Karpas-422 (cell line): Measurements from ENCODE around the gene FARS2. TPM values are rescaled to one million over a fixed set of nuclear protein-coding genes. Genes with fewer than 3 reads are reported as not detected.

Experiments used
- DNase-seq: peaks from one replicate; pipeline ENCODE4 v3.0.0-alpha.2; 2015
- H2AFZ ChIP-seq: fragments of 200-600 bp; sonication (generic); 2 replicates; pipeline ENCODE4 v1.6.1; 2014; ENCODE audit warnings: antibody characterized with exemption, low read length, mixed read lengths
- H3K27ac ChIP-seq: fragments of 200-600 bp; sonication (generic); 2 replicates; pipeline ENCODE4 v1.5.1; 2014; ENCODE audit warnings: mild to moderate bottlenecking, low read length, moderate library complexity
- H3K27me3 ChIP-seq: fragments of 200-600 bp; sonication (generic); 2 replicates; pipeline ENCODE4 v1.6.1; 2014; ENCODE audit warnings: low read length, mixed read lengths
- H3K36me3 ChIP-seq: fragments of 200-600 bp; sonication (generic); 2 replicates; pipeline ENCODE4 v1.6.1; 2014; ENCODE audit warnings: low read length, mixed read lengths; ENCODE audit not compliant: insufficient read depth
- H3K4me1 ChIP-seq: fragments of 200-600 bp; sonication (generic); 2 replicates; pipeline ENCODE4 v1.6.1; 2014; ENCODE audit warnings: mild to moderate bottlenecking, low read length, mixed read lengths
- H3K4me2 ChIP-seq: fragments of 200-600 bp; sonication (generic); 2 replicates; pipeline ENCODE4 v1.6.1; 2014; ENCODE audit warnings: low read length, low read depth, mild to moderate bottlenecking; ENCODE audit not compliant: poor library complexity, severe bottlenecking
- H3K4me3 ChIP-seq: fragments of 200-600 bp; sonication (generic); 2 replicates; pipeline ENCODE4 v1.5.1; 2014; ENCODE audit warnings: mild to moderate bottlenecking, antibody characterized with exemption, low read length, mixed read lengths
- H3K79me2 ChIP-seq: fragments of 200-600 bp; sonication (generic); 2 replicates; pipeline ENCODE4 v1.6.1; 2014; ENCODE audit warnings: mild to moderate bottlenecking, low read length, mixed read lengths
- H3K9ac ChIP-seq: fragments of 200-600 bp; sonication (generic); 2 replicates; pipeline ENCODE4 v1.6.0; 2014; ENCODE audit warnings: low read length
- H3K9me2 ChIP-seq: fragments of 200-600 bp; sonication (generic), shearing (Covaris generic); replicated peaks from 2 replicates; pipeline ENCODE4 v1.6.0; 2014; ENCODE audit warnings: mild to moderate bottlenecking, low read length, moderate library complexity; ENCODE audit not compliant: insufficient read depth
- H3K9me3 ChIP-seq: fragments of 300-700, 200-600 bp; sonication (generic); 2 replicates; pipeline ENCODE4 v1.6.1; 2014; ENCODE audit warnings: low read length, mixed read lengths
- H4K20me1 ChIP-seq: fragments of 200-600 bp; sonication (generic); 2 replicates; pipeline ENCODE4 v1.6.1; 2014; ENCODE audit warnings: mild to moderate bottlenecking, antibody characterized with exemption, low read length, low read depth; ENCODE audit not compliant: insufficient read depth
- total RNA-seq: library from RNA; depleted of rRNA; stranded (reverse); fragments of >200 nt; shearing (Covaris generic); gene quantifications from 2 replicates; pipeline ENCODE4 v1.2.3, GENCODE V29; 2014; ENCODE audit warnings: low replicate concordance

FARS2 gene
- total RNA-seq, 1 experiment from 2014 or later, result 9.0 TPM

- Histone ChIP-seq H2AFZ (no peak overlapping the region), H3K4me2 (no peak overlapping the region), H3K27me3 (no peaks in the 10 kb centered on the region), H3K36me3 (no peaks in the 10 kb centered on the region), H3K9me3 (no peaks in the 10 kb centered on the region), H3K9me2 (no peaks in the 10 kb centered on the region), H3K4me3 (no peak overlapping the region), H3K79me2 (no peaks in the 10 kb centered on the region), H4K20me1 (no peaks in the 10 kb centered on the region), H3K9ac (no peak overlapping the region), H3K27ac (no peak overlapping the region), H3K4me1 (peaks cover 22% of the 10 kb centered on the region)
- DNase-seq, result no peak
These were observed 411.9 kb downstream of the FARS2 start for GRCh38 chr6:5673019-5673790.

DNA sequence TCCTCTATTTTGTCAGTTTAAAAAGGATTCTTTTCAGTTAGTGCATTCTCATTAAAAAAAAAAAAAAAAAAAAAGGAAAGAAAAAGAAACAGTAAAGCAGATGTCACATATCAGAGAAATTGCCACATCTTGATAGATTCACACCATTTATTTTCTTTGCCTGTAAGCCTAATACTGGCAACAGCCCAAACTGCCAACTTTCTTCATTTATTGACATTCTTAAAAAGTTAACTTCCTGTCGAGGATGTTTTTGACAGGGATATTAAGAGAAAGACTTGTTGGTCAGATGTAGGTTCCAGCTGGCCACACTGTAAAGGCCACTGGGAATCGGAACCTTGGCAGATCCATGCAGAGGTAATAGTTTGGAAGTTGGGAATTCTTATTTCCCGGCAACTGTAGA, 412.8 kb downstream of the FARS2 start:
- H3K9me3 ChIP-seq, result no peaks in the 10 kb centered on the region
- no peak overlapping the region for H3K9ac ChIP-seq
- no peaks in the 10 kb centered on the region for H4K20me1 ChIP-seq
- H3K9me2 ChIP-seq, result no peaks in the 10 kb centered on the region
- H3K4me2 ChIP-seq, result no peak overlapping the region
- no peak overlapping the region for H2AFZ ChIP-seq
- DNase-seq, result no peak
- no peaks in the 10 kb centered on the region for H3K79me2 ChIP-seq
- H3K4me3 ChIP-seq, result no peak overlapping the region
- no peaks in the 10 kb centered on the region for H3K27me3 ChIP-seq
- H3K4me1 ChIP-seq, result peaks cover 22% of the 10 kb centered on the region
- no peak overlapping the region for H3K27ac ChIP-seq
- no peaks in the 10 kb centered on the region for H3K36me3 ChIP-seq

- Histone ChIP-seq H4K20me1 (no peaks in the 10 kb centered on the region), H3K9me2 (no peaks in the 10 kb centered on the region), H3K36me3 (no peaks in the 10 kb centered on the region), H3K4me1 (peaks cover 22% of the 10 kb centered on the region), H2AFZ (no peak overlapping the region), H3K4me3 (no peak overlapping the region), H3K9ac (no peak overlapping the region), H3K4me2 (no peak overlapping the region), H3K27me3 (no peaks in the 10 kb centered on the region), H3K9me3 (no peaks in the 10 kb centered on the region), H3K79me2 (no peaks in the 10 kb centered on the region), H3K27ac (no peak overlapping the region)
- no peak for DNase-seq
These were observed 413.4 kb downstream of the FARS2 start for GRCh38 chr6:5674721-5675120.

DNA sequence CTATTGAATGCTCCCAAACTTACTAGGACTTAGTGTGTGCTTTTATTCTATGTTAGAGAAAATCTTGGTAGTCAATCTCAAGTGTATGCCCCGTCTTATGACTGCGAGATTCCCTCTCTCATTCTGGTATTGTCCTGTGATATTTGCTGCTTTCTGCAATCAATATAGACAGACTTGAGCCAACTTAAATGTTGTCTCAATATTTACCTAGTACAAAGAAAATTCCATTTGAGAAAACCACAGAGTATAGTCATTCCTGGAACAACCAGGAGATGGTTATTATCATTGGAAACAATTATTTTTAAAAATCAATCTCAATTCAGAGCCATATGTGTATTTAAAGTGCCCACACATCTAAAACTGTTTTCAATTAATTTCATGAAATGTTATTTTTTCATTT, 415.4 kb downstream of the FARS2 start:
- Histone ChIP-seq H3K4me2 (no peak overlapping the region), H2AFZ (no peak overlapping the region), H3K9ac (no peak overlapping the region), H3K27me3 (no peaks in the 10 kb centered on the region), H3K9me3 (no peaks in the 10 kb centered on the region), H3K79me2 (no peaks in the 10 kb centered on the region), H3K9me2 (no peaks in the 10 kb centered on the region), H3K4me1 (peaks cover 3% of the 10 kb centered on the region), H3K4me3 (no peak overlapping the region), H4K20me1 (no peaks in the 10 kb centered on the region), H3K27ac (no peak overlapping the region), H3K36me3 (no peaks in the 10 kb centered on the region)
- no peak for DNase-seq

DNA sequence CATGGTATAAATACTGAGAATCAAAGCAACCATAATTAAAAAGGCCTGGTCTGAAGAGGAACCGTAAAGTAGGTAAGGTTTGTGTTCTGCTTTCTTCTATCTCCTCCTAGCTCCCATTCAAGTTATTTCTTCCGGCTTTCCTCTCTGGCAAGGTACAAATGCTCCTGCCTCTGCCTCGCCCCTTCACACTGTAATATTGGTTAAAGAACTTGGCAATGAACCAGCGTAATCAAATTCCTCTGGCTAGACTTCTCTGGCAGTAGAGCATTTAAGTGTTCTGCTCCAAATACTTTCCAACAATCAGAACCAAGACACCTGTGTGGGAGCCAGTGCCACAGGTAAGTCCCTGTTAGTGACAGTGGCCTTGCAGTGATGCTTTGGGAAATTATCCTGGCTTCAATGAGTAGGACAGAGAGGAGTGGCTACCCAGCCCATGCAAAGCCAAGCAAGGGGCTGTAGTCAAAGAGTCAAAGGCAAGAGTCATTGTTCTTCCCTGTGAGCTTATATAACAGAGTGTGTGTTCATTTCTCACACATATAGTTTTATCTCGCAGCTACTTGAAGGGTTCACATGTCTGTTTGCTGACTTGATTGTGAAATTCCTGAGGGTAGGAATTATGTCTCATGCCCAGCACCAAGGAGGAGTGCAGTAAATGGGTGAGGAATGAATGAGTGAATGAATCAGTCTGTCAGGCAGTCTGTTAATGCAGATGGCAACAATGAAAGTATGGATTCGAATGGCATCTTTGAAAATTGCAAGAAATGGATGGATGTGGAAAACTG, 416.1 kb downstream of the FARS2 start:
- no peaks in the 10 kb centered on the region for H3K27me3 ChIP-seq
- H3K36me3 ChIP-seq, result no peaks in the 10 kb centered on the region
- no peaks in the 10 kb centered on the region for H3K4me1 ChIP-seq
- no peaks in the 10 kb centered on the region for H3K9me2 ChIP-seq
- H3K9ac ChIP-seq, result no peak overlapping the region
- no peaks in the 10 kb centered on the region for H3K9me3 ChIP-seq
- no peaks in the 10 kb centered on the region for H4K20me1 ChIP-seq
- no peak overlapping the region for H3K27ac ChIP-seq
- H2AFZ ChIP-seq, result no peak overlapping the region
- H3K4me3 ChIP-seq, result no peak overlapping the region
- no peak for DNase-seq
- no peaks in the 10 kb centered on the region for H3K79me2 ChIP-seq
- H3K4me2 ChIP-seq, result no peak overlapping the region

GRCh38 chr6:5679270-5679669, 418.0 kb downstream of the FARS2 start:
- no peaks in the 10 kb centered on the region for H3K36me3 ChIP-seq
- H3K79me2 ChIP-seq, result no peaks in the 10 kb centered on the region
- no peak overlapping the region for H3K4me2 ChIP-seq
- H2AFZ ChIP-seq, result no peak overlapping the region
- DNase-seq, result no peak
- H4K20me1 ChIP-seq, result no peaks in the 10 kb centered on the region
- H3K9ac ChIP-seq, result no peak overlapping the region
- no peak overlapping the region for H3K4me3 ChIP-seq
- H3K27ac ChIP-seq, result no peak overlapping the region
- H3K9me2 ChIP-seq, result no peaks in the 10 kb centered on the region
- no peaks in the 10 kb centered on the region for H3K27me3 ChIP-seq
- no peaks in the 10 kb centered on the region for H3K9me3 ChIP-seq
- no peaks in the 10 kb centered on the region for H3K4me1 ChIP-seq

DNA sequence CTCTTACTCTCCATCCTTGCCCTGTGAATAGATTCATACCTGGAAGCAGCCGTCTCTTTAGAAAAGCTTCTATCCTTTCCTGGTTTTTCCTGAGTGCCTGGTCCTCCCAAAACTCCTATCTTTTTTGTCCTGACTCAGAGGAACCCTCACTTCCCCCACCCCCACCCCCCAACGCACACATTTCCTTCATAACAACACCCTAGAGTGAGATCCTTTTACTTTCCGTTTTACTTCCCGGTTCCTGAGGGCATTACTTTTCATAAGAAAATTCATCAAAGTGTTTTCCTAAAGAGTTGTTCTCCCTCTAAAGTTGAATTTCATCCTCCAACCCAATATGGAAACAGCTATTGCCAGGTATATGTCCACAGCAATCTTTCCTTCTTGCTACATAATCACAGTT, 418.4 kb downstream of the FARS2 start:
- no peak overlapping the region for H3K4me3 ChIP-seq
- H3K27ac ChIP-seq, result no peak overlapping the region
- H3K79me2 ChIP-seq, result no peaks in the 10 kb centered on the region
- no peak overlapping the region for H2AFZ ChIP-seq
- H3K9ac ChIP-seq, result no peak overlapping the region
- no peaks in the 10 kb centered on the region for H3K9me2 ChIP-seq
- H3K4me1 ChIP-seq, result no peaks in the 10 kb centered on the region
- H3K36me3 ChIP-seq, result no peaks in the 10 kb centered on the region
- DNase-seq, result no peak
- no peak overlapping the region for H3K4me2 ChIP-seq
- no peaks in the 10 kb centered on the region for H3K9me3 ChIP-seq
- H3K27me3 ChIP-seq, result no peaks in the 10 kb centered on the region
- no peaks in the 10 kb centered on the region for H4K20me1 ChIP-seq

- no peak for DNase-seq
- Histone ChIP-seq H3K27ac (no peak overlapping the region), H3K4me3 (no peak overlapping the region), H3K4me2 (no peak overlapping the region), H2AFZ (no peak overlapping the region), H3K27me3 (no peaks in the 10 kb centered on the region), H4K20me1 (no peaks in the 10 kb centered on the region), H3K9ac (no peak overlapping the region), H3K36me3 (no peaks in the 10 kb centered on the region), H3K4me1 (no peaks in the 10 kb centered on the region), H3K79me2 (no peaks in the 10 kb centered on the region), H3K9me2 (no peaks in the 10 kb centered on the region), H3K9me3 (no peaks in the 10 kb centered on the region)
These were observed 418.8 kb downstream of the FARS2 start for GRCh38 chr6:5680095-5680494.
